Parathyroid adenoma (tissue), 2 donors: ENCODE measurements around the gene CDC25B.

Experiments
- H2AFZ ChIP-seq: fragments of 300-600 bp; sonication (generic); one replicate; pipeline ENCODE4 v1.7.0; 2017; ENCODE audit warnings: antibody characterized with exemption, mild to moderate bottlenecking
- H3K27ac ChIP-seq: fragments of 300-600 bp; sonication (generic); one replicate; pipeline ENCODE4 v1.7.0; 2017
- H3K27me3 ChIP-seq: fragments of 300-600 bp; sonication (generic); one replicate; pipeline ENCODE4 v1.7.0; 2017; ENCODE audit warnings: low read length; ENCODE audit not compliant: control insufficient read depth, insufficient read depth
- H3K36me3 ChIP-seq: fragments of 300-600 bp; sonication (generic); one replicate; pipeline ENCODE4 v1.7.0; 2017; ENCODE audit warnings: low read length; ENCODE audit not compliant: control insufficient read depth, insufficient read depth
- H3K4me1 ChIP-seq: fragments of 300-600 bp; sonication (generic); one replicate; pipeline ENCODE4 v1.7.0; 2017; ENCODE audit warnings: control low read depth
- H3K4me2 ChIP-seq: fragments of 300-600 bp; sonication (generic); one replicate; pipeline ENCODE4 v1.7.0; 2017; ENCODE audit warnings: low read length
- H3K4me3 ChIP-seq: fragments of 300-600 bp; sonication (generic); one replicate; pipeline ENCODE4 v1.7.0; 2017; ENCODE audit warnings: low read depth, low read length
- H3K79me2 ChIP-seq: fragments of 300-600 bp; sonication (generic); one replicate; pipeline ENCODE4 v1.7.0; 2017; ENCODE audit warnings: control low read depth
- H3K9ac ChIP-seq: fragments of 300-600 bp; sonication (generic); one replicate; pipeline ENCODE4 v1.7.0; 2017; ENCODE audit warnings: mild to moderate bottlenecking
- H3K9me3 ChIP-seq: fragments of 300-600 bp; sonication (generic); one replicate; pipeline ENCODE4 v1.7.0; 2017; ENCODE audit warnings: low read length; ENCODE audit not compliant: control insufficient read depth
- CTCF ChIP-seq: fragments of 300-600 bp; sonication (generic); IDR thresholded peaks from one replicate; pipeline ENCODE4 v1.7.0; 2017; ENCODE audit warnings: antibody characterized with exemption, mild to moderate bottlenecking
- donor health status: primary hyperparathyroidism.

CDC25B gene

GRCh38 chr20:3778976-3779375, 17.1 kb upstream of the CDC25B start:
- Histone ChIP-seq H3K27ac (no peak overlapping the region), H3K9me3 (no peaks in the 10 kb centered on the region), H3K4me2 (no peak overlapping the region), H3K9ac (no peak overlapping the region), H3K79me2 (no peaks in the 10 kb centered on the region), H3K36me3 (no peaks in the 10 kb centered on the region), H3K4me3 (no peak overlapping the region), H3K4me1 (peaks cover 11% of the 10 kb centered on the region), H3K27me3 (no peaks in the 10 kb centered on the region), H2AFZ (no peak overlapping the region)
- no peak for TF ChIP-seq CTCF

- H3K4me2 ChIP-seq: peak within 1 kb of the TSS; percentile 64
- no peaks in the 10 kb centered on the region for H3K27me3 ChIP-seq
- peak; percentile 63 for TF ChIP-seq CTCF
- no peaks in the 10 kb centered on the region for H3K79me2 ChIP-seq
- peak within 1 kb of the TSS; percentile 42 for H3K4me3 ChIP-seq
- no peaks in the 10 kb centered on the region for H3K36me3 ChIP-seq
- peaks cover 25% of the 10 kb centered on the region for H3K4me1 ChIP-seq
- H3K9me3 ChIP-seq: no peaks in the 10 kb centered on the region
- H2AFZ ChIP-seq: peak within 1 kb of the TSS; percentile 85
- no peak within 1 kb of the TSS for H3K9ac ChIP-seq
- no peak within 1 kb of the TSS for H3K27ac ChIP-seq
Measured at GRCh38 chr20:3781153-3781910, 14.8 kb upstream of the CDC25B start, which contains the start of gene SPEF1. SPEF1 (minus strand) TSS chr20:3781448; CDS start chr20:3781287, 161 bp downstream.

DNA sequence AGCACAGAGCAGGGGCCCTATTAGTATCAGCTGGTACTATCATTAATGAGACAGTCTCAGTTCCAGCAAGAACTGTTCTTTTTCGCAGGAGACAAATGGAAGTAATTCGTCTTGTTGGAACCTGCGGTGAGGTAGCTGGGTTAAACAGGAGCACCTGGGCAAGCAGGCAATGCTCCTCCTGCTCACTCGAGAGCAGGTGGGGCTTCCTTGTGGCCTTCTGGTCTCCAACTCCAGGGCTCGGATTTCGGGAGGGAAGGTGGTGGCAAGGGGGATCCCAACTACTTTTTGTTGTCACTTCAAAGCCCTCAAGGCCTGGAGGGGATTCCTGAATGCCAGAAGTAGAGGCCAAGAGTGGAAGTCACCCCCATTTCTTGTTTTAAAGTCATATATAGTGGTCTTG, 13.5 kb upstream of the CDC25B start:
- Histone ChIP-seq H3K9ac (no peak overlapping the region), H3K4me1 (peaks cover 30% of the 10 kb centered on the region), H3K36me3 (no peaks in the 10 kb centered on the region), H3K27ac (peak overlapping the region; percentile 5), H2AFZ (no peak overlapping the region), H3K79me2 (peaks cover 1% of the 10 kb centered on the region), H3K4me2 (no peak overlapping the region), H3K27me3 (no peaks in the 10 kb centered on the region), H3K4me3 (no peak overlapping the region), H3K9me3 (no peaks in the 10 kb centered on the region)
- no peak for TF ChIP-seq CTCF

GRCh38 chr20:3783068-3783489, 13.0 kb upstream of the CDC25B start:
- Histone ChIP-seq H3K4me2 (no peak overlapping the region), H3K9me3 (no peaks in the 10 kb centered on the region), H3K36me3 (no peaks in the 10 kb centered on the region), H2AFZ (no peak overlapping the region), H3K27ac (peak overlapping the region; percentile 5), H3K4me3 (no peak overlapping the region), H3K4me1 (peaks cover 35% of the 10 kb centered on the region), H3K79me2 (peaks cover 4% of the 10 kb centered on the region), H3K27me3 (no peaks in the 10 kb centered on the region), H3K9ac (no peak overlapping the region)
- TF ChIP-seq CTCF: no peak
